ENCODE data around the gene SPATA2L. TPM values are rescaled to one million over a fixed set of nuclear protein-coding genes. Genes with fewer than 3 reads are reported as not detected.
"Not testable (repeated sequence)": the region's sequence is repeated elsewhere in the genome, so short reads cannot be mapped to it uniquely, and the experiment has no call there.

SPATA2L gene
- total RNA-seq, 2 donors from 2014 or later = 5.9 to 12.7 TPM

- no peak for TF ChIP-seq CTCF (IDR thresholded peaks at IDR 0.05)
- H3K27ac ChIP-seq = no peak overlapping the region
- no peaks in the 10 kb centered on the region for H3K27me3 ChIP-seq
- peaks cover 23% of the 10 kb centered on the region for H3K36me3 ChIP-seq
- no peak for DNase-seq (ENCODE audit: low spot score)
- H3K4me3 ChIP-seq = no peak overlapping the region
- H3K9me3 ChIP-seq = no peaks in the 10 kb centered on the region
- H3K4me1 ChIP-seq = peaks cover 0 to 8% of the 10 kb centered on the region in 2 donors
Observed at GRCh38 chr16:89691986-89692569, 9.4 kb downstream of the SPATA2L start.

GRCh38 chr16:89691231-89691985 is 10.1 kb downstream of the SPATA2L start:
- H3K36me3 ChIP-seq = peaks cover 23% of the 10 kb centered on the region
- TF ChIP-seq CTCF (IDR thresholded peaks at IDR 0.05) = no peak
- H3K4me3 ChIP-seq = no peak overlapping the region
- no peaks in the 10 kb centered on the region for H3K9me3 ChIP-seq
- no peak for DNase-seq (ENCODE audit: low spot score)
- H3K27ac ChIP-seq = no peak overlapping the region
- H3K27me3 ChIP-seq = no peaks in the 10 kb centered on the region
- H3K4me1 ChIP-seq = peaks cover 0 to 8% of the 10 kb centered on the region in 2 donors

- Histone ChIP-seq H3K4me1 (peaks cover 0 to 15% of the 10 kb centered on the region in 2 donors), H3K27me3 (no peaks in the 10 kb centered on the region), H3K36me3 (peaks cover 23% of the 10 kb centered on the region), H3K9me3 (no peaks in the 10 kb centered on the region), H3K27ac (no peak overlapping the region), H3K4me3 (no peak overlapping the region)
- no peak for DNase-seq (ENCODE audit: low spot score)
- no peak for TF ChIP-seq CTCF (IDR thresholded peaks at IDR 0.05)
Observed at GRCh38 chr16:89690392-89690901, 11.1 kb downstream of the SPATA2L start.

- H3K4me1 ChIP-seq = peaks cover 0 to 15% of the 10 kb centered on the region in 2 donors
- H3K27ac ChIP-seq; H3K27me3 ChIP-seq; H3K4me3 ChIP-seq; H3K9me3 ChIP-seq; DNase-seq (ENCODE audit: low spot score): not testable (repeated sequence)
- H3K36me3 ChIP-seq = peaks cover 23% of the 10 kb centered on the region
Observed at GRCh38 chr16:89689621-89690020, 11.9 kb downstream of the SPATA2L start.

- H3K4me3 ChIP-seq = no peak overlapping the region
- TF ChIP-seq CTCF (IDR thresholded peaks at IDR 0.05) = no peak
- H3K27me3 ChIP-seq = no peaks in the 10 kb centered on the region
- peaks cover 23% of the 10 kb centered on the region for H3K36me3 ChIP-seq
- H3K27ac ChIP-seq = no peak overlapping the region
- H3K4me1 ChIP-seq = peaks cover 0 to 15% of the 10 kb centered on the region in 2 donors
- DNase-seq (ENCODE audit: low spot score) = no peak
- H3K9me3 ChIP-seq = no peaks in the 10 kb centered on the region
Observed at GRCh38 chr16:89689142-89689541, 12.4 kb downstream of the SPATA2L start.

DNA sequence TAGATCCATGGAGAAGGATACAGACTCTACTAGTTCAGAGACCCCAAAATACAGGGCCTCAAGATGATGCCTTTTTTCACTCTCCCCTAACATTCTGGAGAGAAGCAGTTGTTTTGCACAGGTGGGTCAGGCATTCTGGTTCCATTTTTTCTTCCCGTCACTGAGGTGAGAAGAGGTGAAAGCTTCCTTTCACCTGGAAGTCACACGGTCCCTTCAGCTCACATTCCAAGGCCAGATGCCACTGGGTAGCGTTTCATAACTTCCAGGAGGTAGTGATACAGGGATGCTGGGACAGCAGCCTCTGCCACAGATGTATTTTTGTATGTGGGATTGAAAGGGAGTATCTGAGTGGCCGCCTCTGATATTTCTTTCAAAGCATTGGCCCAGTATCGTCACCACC is 13.1 kb downstream of the SPATA2L start:
- no peak for DNase-seq (ENCODE audit: low spot score)
- peaks cover 0 to 15% of the 10 kb centered on the region in 2 donors for H3K4me1 ChIP-seq
- no peaks in the 10 kb centered on the region for H3K9me3 ChIP-seq
- H3K27me3 ChIP-seq = no peaks in the 10 kb centered on the region
- no peak overlapping the region for H3K4me3 ChIP-seq
- no peak overlapping the region for H3K27ac ChIP-seq
- peaks cover 16% of the 10 kb centered on the region for H3K36me3 ChIP-seq
- no peak for TF ChIP-seq CTCF (IDR thresholded peaks at IDR 0.05)

Data from right atrium auricular region (tissue), 2 donors.